HEK293T (cell line): ENCODE data around the gene PRDX3.

ENCODE experiments used
- FOXK2 ChIP-seq: fragments of 450-650 bp; IDR thresholded peaks from 2 replicates; pipeline ENCODE4 v1.6.1; 2016; ENCODE audit warnings: mild to moderate bottlenecking
- FOXM1 ChIP-seq: fragments of 450-650 bp; IDR thresholded peaks from 2 replicates; pipeline ENCODE4 v1.6.1; 2017; ENCODE audit warnings: mild to moderate bottlenecking, borderline replicate concordance

DNA sequence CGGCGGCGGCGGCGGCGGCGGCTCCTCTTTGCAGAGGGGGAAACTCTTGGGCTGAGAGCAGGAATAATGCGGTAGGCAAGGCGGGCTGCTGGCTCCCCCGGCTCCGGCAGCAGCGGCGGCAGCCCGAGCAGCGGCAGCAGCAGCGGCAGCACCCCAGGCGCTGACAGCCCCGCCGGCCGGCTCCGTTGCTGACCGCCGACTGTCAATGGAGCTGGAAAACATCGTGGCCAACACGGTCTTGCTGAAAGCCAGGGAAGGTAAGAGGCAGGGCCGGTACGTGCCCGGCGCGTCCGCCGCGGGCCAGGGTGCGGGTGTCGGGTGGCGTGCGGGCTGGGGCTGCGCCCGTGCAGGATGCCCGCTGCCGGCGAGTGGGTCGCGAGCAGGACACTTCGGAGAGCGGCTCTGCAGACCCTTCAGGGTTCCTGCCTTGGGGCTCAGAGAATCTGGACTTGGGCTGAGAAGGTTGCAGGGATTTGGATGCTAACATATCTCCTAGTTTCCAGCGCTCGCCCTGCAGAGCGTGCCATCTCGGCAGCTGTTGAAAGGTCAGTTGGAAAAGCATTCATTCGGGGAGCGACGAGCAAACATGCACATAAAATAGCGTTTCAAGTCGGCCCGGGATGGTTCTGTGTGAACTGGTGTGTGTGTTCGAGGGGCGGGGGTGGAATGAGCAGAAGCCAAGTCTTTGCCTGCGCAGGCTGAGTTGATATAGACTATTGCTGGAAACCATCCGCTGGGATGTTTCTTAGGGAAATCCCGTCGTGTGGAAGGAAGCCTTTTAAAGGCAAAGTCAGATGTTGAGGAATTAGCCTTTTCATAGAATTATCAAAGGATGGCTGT, 29.3 kb upstream of the PRDX3 start:
- TF ChIP-seq FOXM1 (no peak), FOXK2 (no peak)
